SKM-1 (cell line): ENCODE measurements around the gene ULBP2.
"Not testable (repeated sequence)": the region's sequence is repeated elsewhere in the genome, so short reads cannot be mapped to it uniquely, and the experiment has no call there.

Experiments used
- DNase-seq: peaks from one replicate; lab custom pipeline; 2025; ENCODE audit not compliant: unreplicated experiment; lab: John Stamatoyannopoulos, UW

The ULBP2 gene

DNA sequence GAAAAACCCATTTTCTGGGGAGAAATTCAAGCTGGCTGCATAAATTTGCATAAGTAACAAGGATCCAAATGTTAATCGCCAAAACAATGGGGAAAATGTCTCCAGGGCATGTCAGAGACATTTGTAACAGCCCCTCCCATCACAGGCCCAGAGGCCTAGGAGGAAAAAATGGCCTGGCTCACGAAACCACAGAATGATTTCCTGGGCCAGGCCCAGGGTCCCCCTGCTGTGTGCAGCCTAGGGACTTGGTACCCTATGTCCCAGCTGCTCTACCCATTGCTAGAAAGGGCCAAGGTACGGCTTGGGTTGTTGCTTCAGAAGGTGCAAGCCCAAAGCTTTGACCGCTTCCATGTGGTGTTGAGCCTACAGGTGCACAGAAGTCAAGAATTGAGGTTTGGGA lies 33.3 kb upstream of the ULBP2 start:
- DNase-seq = not testable (repeated sequence)

DNA sequence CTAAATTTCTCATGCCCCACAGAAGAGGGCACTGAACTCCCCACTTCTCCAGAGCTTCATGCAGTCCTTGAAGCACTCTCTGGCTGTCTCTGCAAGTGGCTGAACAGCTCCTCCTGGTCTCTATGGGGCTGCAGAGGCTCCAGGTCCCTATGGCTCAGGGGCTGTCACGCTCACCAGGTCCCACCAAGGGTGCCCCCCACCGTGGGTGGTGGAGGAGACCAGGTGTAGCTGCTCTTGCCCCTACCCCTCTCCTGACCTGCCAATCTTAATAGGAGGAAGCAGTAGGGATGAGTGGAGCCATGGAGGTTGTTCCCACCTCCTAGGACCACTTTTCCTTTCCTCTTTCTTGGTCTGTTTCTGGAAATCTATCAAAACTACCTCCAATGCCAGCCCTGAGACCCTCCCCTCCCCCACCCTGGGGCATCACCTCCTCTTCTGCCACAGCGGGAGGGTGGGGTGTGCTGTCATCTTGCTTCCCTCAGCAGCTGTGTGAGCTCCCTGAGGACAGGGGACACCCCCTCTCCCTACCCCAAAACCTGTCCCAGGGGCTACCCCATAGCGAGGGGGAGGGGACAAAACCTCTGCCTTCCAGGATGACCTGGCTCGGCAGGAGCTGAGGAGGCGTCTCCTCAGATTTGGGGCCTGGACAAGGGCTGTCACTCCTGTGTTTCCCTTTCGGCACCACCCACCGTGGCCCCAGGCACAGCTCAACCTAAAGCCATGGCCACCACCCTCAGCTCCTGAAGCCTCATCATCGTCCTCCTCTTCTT lies 31.9 kb upstream of the ULBP2 start:
- no peak for DNase-seq

GRCh38 chr6:149910721-149911151 lies 31.1 kb upstream of the ULBP2 start:
- no peak for DNase-seq

DNA sequence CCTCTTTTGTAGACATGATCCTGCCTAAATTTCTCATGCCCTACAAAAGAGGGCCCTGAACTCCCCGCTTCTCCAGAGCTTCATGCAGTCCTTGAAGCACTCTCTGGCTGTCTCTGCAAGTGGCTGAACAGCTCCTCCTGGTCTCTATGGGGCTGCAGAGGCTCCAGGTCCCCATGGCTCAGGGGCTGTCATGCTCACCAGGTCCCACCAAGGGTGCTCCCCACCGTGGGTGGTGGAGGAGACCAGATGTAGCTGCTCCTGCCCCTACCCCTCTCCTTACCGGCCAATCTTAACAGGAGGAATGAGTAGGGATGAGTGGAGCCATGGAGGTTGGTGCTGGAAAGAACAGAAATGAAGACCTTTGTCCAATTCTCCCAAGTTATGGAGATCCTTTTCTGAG lies 29.1 kb upstream of the ULBP2 start:
- not testable (repeated sequence) for DNase-seq

GRCh38 chr6:149913085-149913484 lies 28.7 kb upstream of the ULBP2 start:
- DNase-seq = no peak

- DNase-seq = no peak
Observed at GRCh38 chr6:149913540-149914240, 28.1 kb upstream of the ULBP2 start.

GRCh38 chr6:149915970-149916865 lies 25.6 kb upstream of the ULBP2 start:
- DNase-seq = no peak

DNA sequence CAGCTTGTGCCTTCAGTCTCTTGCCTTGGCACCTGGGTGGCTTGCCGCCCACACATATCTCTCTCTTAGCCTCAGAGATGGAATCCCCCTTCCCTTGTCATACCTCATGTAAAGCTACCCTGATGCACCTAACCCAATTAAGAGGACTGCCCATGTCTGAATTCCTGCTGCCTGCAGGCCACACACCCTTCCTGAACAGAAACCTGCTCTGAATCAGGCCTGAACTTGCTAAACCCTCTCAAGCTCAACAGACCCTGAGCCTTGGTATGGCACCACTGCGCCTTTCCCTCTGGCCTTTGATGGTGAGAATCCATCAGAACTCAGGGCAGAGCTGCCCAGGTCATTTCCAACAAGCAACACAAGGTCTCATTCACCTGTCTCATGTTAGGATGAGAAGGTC lies 24.1 kb upstream of the ULBP2 start:
- no peak for DNase-seq

GRCh38 chr6:149918151-149918905 lies 23.5 kb upstream of the ULBP2 start:
- no peak for DNase-seq

DNA sequence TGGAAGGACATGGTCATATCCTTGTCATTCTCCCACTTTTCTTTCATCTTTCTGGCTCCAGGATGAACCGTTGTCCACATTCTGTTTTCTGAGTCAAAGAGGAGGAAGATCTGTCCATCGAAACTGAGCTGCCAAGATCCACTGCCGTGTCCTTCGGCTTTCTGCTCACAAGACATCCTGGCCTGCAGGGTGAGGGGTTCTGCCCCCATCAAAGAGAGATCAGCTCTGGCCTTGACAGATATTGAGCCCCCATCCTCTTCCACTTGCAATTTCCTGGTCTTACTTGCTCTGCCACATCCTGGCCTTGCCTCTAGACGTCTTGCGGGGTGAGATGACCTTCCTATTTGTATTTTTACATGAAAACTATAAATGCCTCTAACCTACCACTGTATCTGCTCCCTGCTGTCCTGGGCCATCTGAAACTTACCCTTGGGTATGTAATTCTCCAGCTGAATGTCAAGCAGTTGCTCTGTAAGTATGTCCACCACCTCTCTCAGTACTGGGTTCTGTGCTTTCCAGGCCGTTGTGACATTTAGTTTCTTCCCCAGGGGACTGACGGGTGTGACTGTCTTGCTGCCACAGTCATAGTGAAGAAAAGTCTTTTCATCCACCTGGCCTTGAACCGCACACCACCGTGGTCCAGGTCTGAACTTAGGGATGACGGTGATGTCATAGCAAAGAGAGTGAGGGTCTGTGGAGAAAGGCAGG lies 22.5 kb upstream of the ULBP2 start:
- not testable (repeated sequence) for DNase-seq

DNA sequence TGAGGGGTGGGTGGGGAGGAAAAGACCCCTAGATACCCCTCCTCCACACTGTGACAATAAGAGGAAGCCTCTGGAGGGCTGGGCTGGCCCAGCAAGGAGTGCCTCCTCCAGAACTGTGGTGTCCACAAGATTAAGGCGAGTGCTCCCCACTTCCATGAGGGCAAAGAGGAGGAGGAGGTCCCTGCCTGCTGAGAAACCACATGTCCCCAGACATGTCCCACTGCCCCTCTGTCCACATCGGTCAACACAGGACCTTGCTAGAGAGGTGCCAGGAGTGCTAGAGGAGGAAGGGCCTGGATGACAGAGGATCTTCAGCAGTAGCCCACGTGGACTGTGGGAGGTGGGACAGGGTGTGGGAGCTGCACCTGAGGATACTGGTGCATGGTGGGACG lies 22.0 kb upstream of the ULBP2 start:
- no peak for DNase-seq

GRCh38 chr6:149921361-149921760 lies 20.5 kb upstream of the ULBP2 start:
- no peak for DNase-seq

- DNase-seq = not testable (repeated sequence)
Observed at GRCh38 chr6:149922091-149922490, 19.7 kb upstream of the ULBP2 start.

DNA sequence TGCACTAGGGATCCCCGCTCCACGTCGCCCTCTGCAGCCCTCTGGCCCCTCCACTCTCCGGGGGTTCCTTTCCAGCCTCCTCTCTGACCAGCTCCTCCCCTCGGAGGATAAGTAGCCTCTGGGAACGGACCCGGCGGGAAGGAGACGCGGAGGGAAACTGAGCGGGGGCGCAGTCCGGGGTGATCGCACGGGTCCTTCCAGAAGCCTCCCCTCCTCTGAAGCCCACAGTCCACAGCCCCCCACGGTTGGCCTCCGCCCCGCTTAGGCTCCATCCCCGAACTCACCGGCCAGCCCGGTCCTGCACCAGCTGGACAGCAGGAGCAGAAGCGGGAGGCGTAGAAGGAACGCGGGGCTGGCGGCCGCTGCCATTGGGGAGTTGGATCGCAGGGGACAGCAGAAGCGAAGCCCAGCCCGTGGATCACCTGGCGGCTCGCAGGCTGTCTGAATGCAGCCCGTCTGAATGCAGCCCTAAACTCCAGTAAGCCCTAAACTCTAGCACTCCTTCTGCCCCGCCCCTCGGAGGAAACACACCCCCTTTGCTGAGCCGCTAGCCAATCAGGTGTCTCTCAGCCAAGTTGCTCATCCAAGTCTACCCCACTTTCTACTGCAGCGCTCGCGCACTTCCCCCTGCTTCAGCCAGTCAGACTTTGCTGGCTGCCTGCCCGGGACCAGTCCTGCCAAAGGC lies 19.0 kb upstream of the ULBP2 start, which contains the start of gene RAET1G:
Gene RAET1G, minus strand, starts transcription at position 480 of the 685 bp plus-strand sequence. Its CDS starts 111 bp downstream, at position 369.
- DNase-seq = no peak

DNA sequence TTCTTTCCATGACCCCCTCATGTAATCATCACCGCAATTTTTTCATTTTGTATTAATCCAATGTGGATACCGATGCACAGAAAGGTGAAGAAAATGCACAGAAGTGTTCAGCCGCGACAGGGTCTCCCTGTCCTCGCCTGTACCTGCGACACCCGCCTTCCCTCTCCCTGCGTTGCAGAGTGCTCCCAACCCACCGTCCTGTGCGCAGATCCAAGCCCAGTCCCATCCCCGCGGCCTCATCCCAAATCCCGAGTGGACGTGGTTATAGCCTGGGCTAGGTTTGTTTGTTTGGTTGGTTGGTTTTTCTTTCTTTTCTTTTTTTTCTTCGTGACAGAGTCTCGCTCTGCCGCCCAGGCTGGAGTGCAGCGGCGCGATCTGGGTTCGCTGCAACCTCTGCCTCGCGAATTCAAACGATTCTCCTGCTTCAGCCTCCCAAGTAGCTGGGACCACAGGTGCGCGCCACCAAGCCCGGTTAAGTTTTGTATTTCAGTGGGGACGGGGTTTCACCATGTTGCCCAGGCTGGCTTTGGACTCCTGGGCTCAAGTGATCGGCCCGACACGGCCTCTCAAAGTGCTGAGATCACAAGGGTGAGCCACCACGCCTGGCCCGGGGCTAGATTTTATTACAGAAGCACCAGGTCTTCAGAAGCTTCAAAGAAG lies 18.4 kb upstream of the ULBP2 start:
- no peak for DNase-seq

DNA sequence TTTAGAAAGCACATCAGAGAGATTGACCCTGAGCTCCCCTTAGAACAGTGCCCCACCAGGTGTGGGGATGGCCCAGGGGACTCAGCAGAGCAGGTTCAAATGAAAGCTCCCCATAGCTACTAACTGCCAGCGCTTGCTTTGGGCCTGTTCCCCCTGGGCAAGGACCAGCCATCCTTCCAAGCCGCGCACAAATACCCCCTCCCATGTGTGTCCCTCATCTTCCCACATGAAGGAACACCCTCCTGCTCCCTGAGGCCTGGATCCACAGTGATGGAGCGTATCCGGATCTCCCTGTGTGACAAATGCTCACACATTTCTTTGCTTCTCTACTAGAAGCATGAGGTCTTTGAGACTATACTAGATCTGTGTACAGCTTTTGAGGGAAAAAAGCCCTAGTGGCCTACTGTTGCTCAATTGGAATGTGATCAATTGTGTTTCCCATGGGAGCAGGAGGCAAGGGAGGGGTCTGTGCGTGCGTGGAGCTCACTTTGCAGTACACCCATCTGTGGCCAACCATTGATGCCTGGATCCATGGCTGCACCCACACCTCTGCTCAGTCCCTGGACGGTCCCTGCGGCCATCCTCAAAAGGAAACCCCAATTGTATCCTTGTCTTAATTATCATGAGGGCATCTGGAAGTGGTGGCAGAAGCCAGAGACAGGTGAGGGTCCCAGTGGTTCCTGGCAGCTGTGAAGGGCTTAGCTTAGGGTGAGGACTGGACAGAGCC lies 17.4 kb upstream of the ULBP2 start:
- DNase-seq = no peak

DNA sequence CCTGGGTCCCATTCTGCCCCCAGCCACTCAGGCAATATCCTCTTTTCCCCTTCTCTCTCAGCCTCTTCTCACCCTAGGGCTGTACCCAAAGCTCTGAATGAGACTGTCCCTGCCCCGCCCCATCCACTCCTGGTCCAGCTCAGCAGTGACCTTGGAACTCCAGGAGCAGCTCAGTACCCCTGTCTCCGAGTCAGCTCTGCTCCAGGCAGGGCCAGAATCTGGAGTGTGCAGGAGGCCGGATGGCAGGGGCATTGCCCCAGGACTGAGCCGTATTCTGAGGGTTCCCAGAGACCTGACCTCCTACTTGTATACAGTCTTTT lies 16.9 kb upstream of the ULBP2 start:
- no peak for DNase-seq

GRCh38 chr6:149925253-149925973 lies 16.4 kb upstream of the ULBP2 start:
- DNase-seq = no peak
